Transverse colon (tissue), 4 donors: ENCODE data around the gene CDK4. TPM values are rescaled to one million over a fixed set of nuclear protein-coding genes. Genes with fewer than 3 reads are reported as not detected.
A peak's percentile ranks its signal among the peaks of the same experiment; 100 is the strongest.

Source experiments
- DNase-seq: peaks from one replicate; pipeline ENCODE4 v3.0.0-alpha.2; 2019
- H3K27ac ChIP-seq, 4 donors: fragments of 200-600 bp; sonication (generic); 2 replicates each; pipeline ENCODE4 v1.5.1; 2016 to 2018; ENCODE audit warnings: inconsistent platforms in 4 of 4
- H3K27me3 ChIP-seq: fragments of 200-600 bp; sonication (generic); 2 replicates; pipeline ENCODE4 v1.5.1; 2017; ENCODE audit warnings: inconsistent platforms
- H3K36me3 ChIP-seq, 4 donors: fragments of 200-600 bp; sonication (generic); 2 replicates each; pipeline ENCODE4 v1.5.1; 2017 to 2019; ENCODE audit warnings: inconsistent platforms in 4 of 4
- H3K4me1 ChIP-seq, 4 donors: fragments of 200-600 bp; sonication (generic); 2 replicates each; pipeline ENCODE4 v1.5.1; 2017 to 2020; ENCODE audit warnings: inconsistent platforms in 4 of 4
- H3K4me3 ChIP-seq, 4 donors: fragments of 200-600 bp; sonication (generic); 1 replicate in 1 of 4; 2 replicates in 3 of 4; pipeline versions ENCODE4 v1.5.1 to v1.6.1; 2017 to 2019; ENCODE audit warnings: inconsistent platforms in 4 of 4
- H3K9me3 ChIP-seq, 2 donors: fragments of 200-600 bp; sonication (generic); 2 replicates each; pipeline ENCODE4 v1.5.1; 2017 to 2019; ENCODE audit warnings: inconsistent platforms in 2 of 2
- CTCF ChIP-seq, 5 experiments: fragments of 200-600 bp in 3 of 5; fragments of 450-650 bp in 2 of 5; sonication (generic) in 3 of 5; IDR thresholded peaks; 1 replicate in 2 of 5; 2 replicates in 3 of 5; pipeline ENCODE4 v1.5.1; 2016 to 2017; ENCODE audit warnings: antibody characterized with exemption in 5 of 5, inconsistent platforms in 3 of 5, mild to moderate bottlenecking in 2 of 5, moderate library complexity in 1 of 5
- EP300 ChIP-seq: sonication (generic); formaldehyde crosslinking; IDR thresholded peaks from one replicate; pipeline ENCODE4 v1.6.1; 2017; ENCODE audit warnings: antibody characterized with exemption, low read depth
- POLR2A ChIP-seq: fragments of 450-650 bp; IDR thresholded peaks from one replicate; pipeline ENCODE4 v1.6.1; 2016; ENCODE audit warnings: antibody characterized with exemption, mild to moderate bottlenecking, moderate library complexity
- POLR2AphosphoS5 ChIP-seq, 3 donors: sonication (generic); formaldehyde crosslinking; IDR thresholded peaks; one replicate each; pipeline ENCODE4 v1.6.1; 2016; ENCODE audit warnings: antibody characterized with exemption in 3 of 3
- WGBS, 2 donors: methylation state at CpG; one replicate each; pipeline ENCODE4 v1.1.5; 2018; ENCODE audit warnings: low coverage in 1 of 2; 5-methylcytosine and 5-hydroxymethylcytosine counted together
- in situ Hi-C, 4 donors: fragments of 200-750 bp; cut with MboI; loops; one replicate each; pipeline versions ENCODE4 v1.15.0 to v1.15.1; 2017; ENCODE audit warnings: low sequenced_read_pairs in 3 of 4, low pct_ligation_motif_present in 1 of 4, low pct_unique_long_range_greater_than_20kb in 1 of 4
- intact Hi-C: fragments of 100-400 bp; cut with DNase I; formaldehyde crosslinking; loops from one replicate; pipeline ENCODE4 v1.15.1; 2023; ENCODE audit warnings: low total_unique reads
- total RNA-seq, 4 donors: library from RNA; depleted of rRNA; stranded (reverse); fragments of >200 nt; gene quantifications; one replicate each; pipeline ENCODE4 v1.1.0, GENCODE V29; 2016

The CDK4 gene
- total RNA-seq, 4 donors from 2014 or later, result 20.9 to 194 (median 47.8) TPM

DNA sequence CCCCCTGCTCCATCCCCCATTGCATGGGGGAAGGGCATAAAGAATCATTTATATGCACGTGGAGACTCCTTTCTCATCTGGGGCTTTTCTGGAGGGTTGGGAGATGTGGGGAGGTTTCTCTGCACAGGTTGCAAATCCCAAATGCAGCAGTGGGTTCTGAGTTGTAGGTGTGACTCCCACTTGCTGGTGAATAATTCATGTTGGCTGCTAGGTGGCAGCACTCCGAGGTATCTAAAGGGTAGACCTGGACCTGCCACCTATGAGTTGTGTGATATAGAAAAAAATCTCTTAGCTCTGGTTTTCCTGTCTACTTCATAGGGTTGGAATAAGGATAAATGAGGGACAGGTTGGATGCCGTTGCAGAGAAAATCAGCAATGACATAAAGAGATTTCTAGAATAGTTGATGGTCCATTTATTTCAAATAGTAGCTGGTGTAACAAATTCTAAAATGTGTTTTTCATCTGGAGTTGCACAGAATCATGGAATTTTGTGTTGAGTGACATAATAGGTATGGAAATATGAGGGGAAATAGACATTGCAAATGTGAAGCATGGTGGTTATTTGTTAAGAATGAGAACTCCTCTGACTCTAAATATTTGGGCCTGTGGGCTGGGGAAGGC, 7.4 kb upstream of the CDK4 start:
- no peak for DNase-seq
- TF ChIP-seq CTCF (IDR thresholded peaks at IDR 0.05) (peak; percentile 27 to 57 (median 45)), POLR2AphosphoS5 (IDR thresholded peaks at IDR 0.05) (no peak), POLR2A (no peak), EP300 (no peak)
- no peak overlapping the region for H3K27ac ChIP-seq
- intact Hi-C loops (no loop called here), in situ Hi-C loops (no loop called here)
- no peak overlapping the region for H3K4me3 ChIP-seq
- H3K4me1 ChIP-seq, result peaks cover 0 to 19% (median 17%) of the 10 kb centered on the region in 4 donors
- WGBS, 2 donors, result 37 to 71% methylated on average over 1 to 3 of the region's 3 CpGs
- H3K9me3 ChIP-seq, result no peaks in the 10 kb centered on the region
- H3K27me3 ChIP-seq, result peaks cover 12% of the 10 kb centered on the region
- H3K36me3 ChIP-seq, result peaks cover 0 to 5% (median 0%) of the 10 kb centered on the region in 4 donors

DNA sequence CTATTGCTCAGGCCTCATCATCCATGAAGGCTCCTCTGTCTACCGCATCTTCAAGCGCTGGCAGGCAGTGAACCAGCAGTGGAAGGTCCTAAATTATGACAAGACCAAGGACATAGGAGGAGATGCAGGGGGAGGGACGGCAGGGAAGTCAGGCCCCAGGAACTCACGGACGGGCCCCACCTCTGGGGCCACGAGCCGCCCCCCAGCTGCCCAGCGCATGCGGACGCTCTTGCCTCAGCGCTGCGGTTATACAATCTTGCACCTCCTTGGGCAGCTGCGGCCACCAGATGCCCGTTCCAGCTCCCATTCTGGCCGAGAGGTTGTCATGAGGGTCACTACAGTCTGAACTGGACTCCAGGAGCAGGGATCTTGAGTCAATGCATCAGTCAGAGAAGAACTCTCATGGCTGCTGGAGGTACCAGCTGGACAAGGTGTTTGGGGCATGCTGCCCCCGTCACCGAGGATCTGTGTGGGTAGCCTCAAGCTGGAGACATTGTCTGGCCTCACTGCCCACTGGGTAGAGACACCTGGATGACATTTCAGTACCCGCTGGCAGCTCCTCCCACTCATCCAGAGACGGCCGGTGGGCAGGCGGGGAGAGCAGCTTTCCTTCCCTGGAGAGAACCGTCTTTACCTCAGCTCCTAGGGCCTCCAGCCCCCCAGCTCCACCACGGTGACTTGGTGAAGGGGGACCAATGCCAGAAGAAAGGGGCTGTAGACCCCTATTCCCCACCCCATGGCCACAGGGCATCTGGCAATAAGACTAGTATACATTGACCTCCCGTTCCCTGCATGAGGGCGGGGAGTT, 6.6 kb upstream of the CDK4 start:
- Histone ChIP-seq H3K27me3 (peaks cover 5% of the 10 kb centered on the region), H3K36me3 (peaks cover 0 to 5% (median 0%) of the 10 kb centered on the region in 4 donors), H3K9me3 (no peaks in the 10 kb centered on the region), H3K4me3 (no peak overlapping the region), H3K4me1 (peaks cover 0 to 23% (median 21%) of the 10 kb centered on the region in 4 donors), H3K27ac (no peak overlapping the region)
- intact Hi-C loops (no loop called here), in situ Hi-C loops (no loop called here)
- DNase-seq, result no peak
- TF ChIP-seq EP300, result no peak
- no peak for TF ChIP-seq POLR2A
- no peak for TF ChIP-seq POLR2AphosphoS5 (IDR thresholded peaks at IDR 0.05)
- TF ChIP-seq CTCF (IDR thresholded peaks at IDR 0.05), result no peak
- 89 to 94% methylated on average over 2 to 25 of the region's 25 CpGs for WGBS, 2 donors

GRCh38 chr12:57757771-57758170, 5.7 kb upstream of the CDK4 start:
- TF ChIP-seq POLR2AphosphoS5 (IDR thresholded peaks at IDR 0.05) (no peak), POLR2A (no peak), CTCF (IDR thresholded peaks at IDR 0.05) (no peak), EP300 (no peak)
- DNase-seq, result no peak
- in situ Hi-C loops (no loop called here), intact Hi-C loops (no loop called here)
- no peak overlapping the region for H3K27ac ChIP-seq
- peaks cover 0 to 5% (median 0%) of the 10 kb centered on the region in 4 donors for H3K36me3 ChIP-seq
- WGBS, 2 donors, result 93 to 96% methylated on average over 4 of the region's 4 CpGs
- H3K9me3 ChIP-seq, result no peaks in the 10 kb centered on the region
- H3K27me3 ChIP-seq, result no peaks in the 10 kb centered on the region
- peaks cover 3 to 32% (median 27%) of the 10 kb centered on the region in 4 donors for H3K4me1 ChIP-seq
- H3K4me3 ChIP-seq, result no peak overlapping the region

DNA sequence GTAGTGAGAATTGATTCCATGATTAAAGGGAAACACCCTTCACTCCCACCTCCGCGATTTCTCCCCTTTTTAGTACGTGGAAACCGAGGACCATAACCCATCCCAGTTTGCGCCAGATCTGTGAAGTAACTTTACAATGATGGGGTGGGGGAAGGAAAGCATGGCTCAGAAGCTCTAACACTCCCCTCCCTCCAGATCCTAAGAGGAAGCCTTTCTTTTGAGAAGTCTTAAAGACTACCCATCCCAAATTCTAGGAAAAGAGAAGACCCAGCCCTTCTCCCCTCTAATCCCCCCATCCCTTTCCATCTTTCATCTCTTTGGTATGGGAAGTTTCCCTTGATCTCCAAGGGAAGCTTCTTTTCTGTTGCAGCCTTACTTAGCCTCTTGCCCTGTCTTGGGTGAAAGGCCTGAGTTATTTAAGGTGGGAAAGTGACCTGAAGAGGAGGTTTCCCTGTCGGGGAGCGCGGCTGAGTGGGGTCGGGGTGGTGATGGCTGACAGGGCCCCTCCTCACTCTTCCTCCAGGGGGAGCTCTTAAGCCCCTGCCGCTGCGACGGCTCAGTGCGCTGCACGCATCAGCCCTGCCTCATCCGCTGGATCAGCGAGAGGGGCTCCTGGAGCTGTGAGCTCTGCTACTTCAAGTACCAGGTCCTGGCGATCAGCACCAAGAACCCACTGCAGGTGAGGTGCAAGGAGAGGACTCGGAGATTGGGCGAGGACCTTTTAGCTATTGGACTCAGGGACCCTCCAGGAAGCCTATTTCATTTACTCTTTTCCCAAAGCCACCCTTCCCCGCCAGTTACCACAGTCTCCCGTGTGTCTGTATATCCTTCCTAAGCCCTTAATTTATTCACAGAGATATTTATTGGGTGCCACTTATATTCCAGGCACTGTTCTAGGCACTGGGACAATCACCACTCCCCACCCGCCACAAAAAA, 4.6 kb upstream of the CDK4 start:
- Histone ChIP-seq H3K36me3 (peaks cover 0 to 5% (median 0%) of the 10 kb centered on the region in 4 donors), H3K4me3 (peak overlapping the region in 3 of 4 donors; percentile 76 to 94 (median 84)), H3K27me3 (no peaks in the 10 kb centered on the region), H3K4me1 (peaks cover 6 to 36% (median 31%) of the 10 kb centered on the region in 4 donors), H3K9me3 (no peaks in the 10 kb centered on the region), H3K27ac (peak overlapping the region; percentile 83 to 89 (median 85))
- intact Hi-C loops (no loop called here), in situ Hi-C loops (no loop called here)
- 32 to 53% methylated on average over 8 to 22 of the region's 22 CpGs for WGBS, 2 donors
- peak; percentile 59 for DNase-seq
- TF ChIP-seq POLR2A, result no peak
- peak; percentile 55 to 72 (median 65) for TF ChIP-seq CTCF (IDR thresholded peaks at IDR 0.05)
